ENCODE measurements around the gene HOXD10. TPM values are rescaled to one million over a fixed set of nuclear protein-coding genes. Genes with fewer than 3 reads are reported as not detected.

The HOXD10 gene
- total and polyA plus RNA-seq, 9 of the 15 experiments (the other 6 are each of a cell fraction or from before 2014, with no cell fraction given) = not detected

DNA sequence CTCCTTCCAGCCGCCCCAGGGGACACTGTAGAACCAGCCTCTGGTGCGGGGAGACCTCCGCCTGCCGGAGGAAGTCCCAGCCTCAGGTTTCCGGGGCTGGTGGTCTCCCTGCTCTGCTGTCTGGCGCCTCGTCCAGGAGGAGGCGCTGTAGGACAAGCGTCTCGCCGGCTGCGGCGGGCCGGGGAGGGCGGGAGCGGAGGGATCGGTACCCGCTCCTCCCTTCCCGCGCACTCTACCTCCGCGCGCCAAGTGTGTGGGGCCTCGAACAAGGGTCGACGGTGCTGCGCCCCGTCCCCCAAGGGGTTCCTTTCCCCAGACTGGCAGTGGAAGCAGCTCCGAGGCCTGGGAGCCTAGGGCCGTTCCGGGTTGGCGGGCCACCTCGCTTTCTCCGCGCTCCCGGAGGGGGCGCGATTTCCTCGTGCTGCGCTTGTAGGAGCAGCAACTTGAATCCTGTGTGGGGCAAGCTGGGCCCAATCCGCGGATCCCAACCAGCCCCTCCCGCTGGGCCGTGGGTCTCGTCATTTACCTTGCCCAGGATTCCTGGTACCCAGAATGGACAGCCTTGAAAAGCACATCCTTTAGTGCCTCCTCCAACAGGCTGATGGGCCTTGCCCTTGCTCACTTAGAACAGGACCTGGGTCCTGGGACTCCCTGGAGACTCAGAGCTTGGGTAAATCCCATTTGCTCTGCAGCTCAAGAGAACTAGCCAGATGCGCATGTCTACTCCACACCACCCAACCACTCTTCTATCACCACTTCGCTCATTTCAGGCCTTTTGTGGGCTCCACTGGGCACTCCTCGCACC lies 24.1 kb downstream of the HOXD10 start (continued):
- TF ChIP-seq, protein P1, sequence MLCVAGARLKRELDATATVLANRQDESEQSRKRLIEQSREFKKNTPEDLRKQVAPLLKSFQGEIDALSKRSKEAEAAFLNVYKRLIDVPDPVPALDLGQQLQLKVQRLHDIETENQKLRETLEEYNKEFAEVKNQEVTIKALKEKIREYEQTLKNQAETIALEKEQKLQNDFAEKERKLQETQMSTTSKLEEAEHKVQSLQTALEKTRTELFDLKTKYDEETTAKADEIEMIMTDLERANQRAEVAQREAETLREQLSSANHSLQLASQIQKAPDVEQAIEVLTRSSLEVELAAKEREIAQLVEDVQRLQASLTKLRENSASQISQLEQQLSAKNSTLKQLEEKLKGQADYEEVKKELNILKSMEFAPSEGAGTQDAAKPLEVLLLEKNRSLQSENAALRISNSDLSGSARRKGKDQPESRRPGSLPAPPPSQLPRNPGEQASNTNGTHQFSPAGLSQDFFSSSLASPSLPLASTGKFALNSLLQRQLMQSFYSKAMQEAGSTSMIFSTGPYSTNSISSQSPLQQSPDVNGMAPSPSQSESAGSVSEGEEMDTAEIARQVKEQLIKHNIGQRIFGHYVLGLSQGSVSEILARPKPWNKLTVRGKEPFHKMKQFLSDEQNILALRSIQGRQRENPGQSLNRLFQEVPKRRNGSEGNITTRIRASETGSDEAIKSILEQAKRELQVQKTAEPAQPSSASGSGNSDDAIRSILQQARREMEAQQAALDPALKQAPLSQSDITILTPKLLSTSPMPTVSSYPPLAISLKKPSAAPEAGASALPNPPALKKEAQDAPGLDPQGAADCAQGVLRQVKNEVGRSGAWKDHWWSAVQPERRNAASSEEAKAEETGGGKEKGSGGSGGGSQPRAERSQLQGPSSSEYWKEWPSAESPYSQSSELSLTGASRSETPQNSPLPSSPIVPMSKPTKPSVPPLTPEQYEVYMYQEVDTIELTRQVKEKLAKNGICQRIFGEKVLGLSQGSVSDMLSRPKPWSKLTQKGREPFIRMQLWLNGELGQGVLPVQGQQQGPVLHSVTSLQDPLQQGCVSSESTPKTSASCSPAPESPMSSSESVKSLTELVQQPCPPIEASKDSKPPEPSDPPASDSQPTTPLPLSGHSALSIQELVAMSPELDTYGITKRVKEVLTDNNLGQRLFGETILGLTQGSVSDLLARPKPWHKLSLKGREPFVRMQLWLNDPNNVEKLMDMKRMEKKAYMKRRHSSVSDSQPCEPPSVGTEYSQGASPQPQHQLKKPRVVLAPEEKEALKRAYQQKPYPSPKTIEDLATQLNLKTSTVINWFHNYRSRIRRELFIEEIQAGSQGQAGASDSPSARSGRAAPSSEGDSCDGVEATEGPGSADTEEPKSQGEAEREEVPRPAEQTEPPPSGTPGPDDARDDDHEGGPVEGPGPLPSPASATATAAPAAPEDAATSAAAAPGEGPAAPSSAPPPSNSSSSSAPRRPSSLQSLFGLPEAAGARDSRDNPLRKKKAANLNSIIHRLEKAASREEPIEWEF (CRISPR knock-in tag; IDR thresholded peaks at IDR 0.05) = no peak
- TF ChIP-seq SNIP1 (IDR thresholded peaks at IDR 0.05; ENCODE audit: low read depth) = no peak
- TF ChIP-seq HNRNPH1 (optimal IDR thresholded peaks at IDR 0.05; ENCODE audit: low read depth, low read length) = no peak
- TF ChIP-seq NBN (IDR thresholded peaks at IDR 0.05; ENCODE audit: low read depth) = no peak
- no peak for TF ChIP-seq NELFE (IDR thresholded peaks at IDR 0.05; ENCODE audit: insufficient read depth, insufficient read length)
- TF ChIP-seq ZKSCAN3 (CRISPR knock-in tag; IDR thresholded peaks at IDR 0.05) = no peak
- no peak for TF ChIP-seq NCOA4 (IDR thresholded peaks at IDR 0.05; ENCODE audit: partially characterized antibody)
- 0 out of 2 replicates have a peak, but pooled peaks have one; percentile 21 for TF ChIP-seq ZFX (CRISPR knock-in tag; IDR thresholded peaks at IDR 0.05)
- TF ChIP-seq ZNF282 (CRISPR knock-in tag; IDR thresholded peaks at IDR 0.05) = no peak
- no peak for TF ChIP-seq ZNF780A (CRISPR knock-in tag; IDR thresholded peaks at IDR 0.05)
- peak; percentile 92 for TF ChIP-seq ARID2 (IDR thresholded peaks at IDR 0.05)
- TF ChIP-seq HNRNPLL (IDR thresholded peaks at IDR 0.05; ENCODE audit: low read depth, low read length, poor library complexity, severe bottlenecking) = peak; percentile 38
- TF ChIP-seq LCOR (CRISPR knock-in tag; IDR thresholded peaks at IDR 0.05) = peak; percentile 73; the same call in 1 of the 2 replicates
- TF ChIP-seq GATAD2B (IDR thresholded peaks at IDR 0.05; ENCODE audit: borderline replicate concordance) = no peak
- TF ChIP-seq JUND (IDR thresholded peaks at IDR 0.05; ENCODE audit: borderline replicate concordance, low read depth, low read length) = peak; percentile 29; the same call in 1 of the 2 replicates
- TF ChIP-seq JUND (tag; IDR thresholded peaks at IDR 0.05; ENCODE audit: borderline replicate concordance, low read depth, low read length) = no peak; the same call in 2 of the 3 replicates
- TF ChIP-seq, protein P2, sequence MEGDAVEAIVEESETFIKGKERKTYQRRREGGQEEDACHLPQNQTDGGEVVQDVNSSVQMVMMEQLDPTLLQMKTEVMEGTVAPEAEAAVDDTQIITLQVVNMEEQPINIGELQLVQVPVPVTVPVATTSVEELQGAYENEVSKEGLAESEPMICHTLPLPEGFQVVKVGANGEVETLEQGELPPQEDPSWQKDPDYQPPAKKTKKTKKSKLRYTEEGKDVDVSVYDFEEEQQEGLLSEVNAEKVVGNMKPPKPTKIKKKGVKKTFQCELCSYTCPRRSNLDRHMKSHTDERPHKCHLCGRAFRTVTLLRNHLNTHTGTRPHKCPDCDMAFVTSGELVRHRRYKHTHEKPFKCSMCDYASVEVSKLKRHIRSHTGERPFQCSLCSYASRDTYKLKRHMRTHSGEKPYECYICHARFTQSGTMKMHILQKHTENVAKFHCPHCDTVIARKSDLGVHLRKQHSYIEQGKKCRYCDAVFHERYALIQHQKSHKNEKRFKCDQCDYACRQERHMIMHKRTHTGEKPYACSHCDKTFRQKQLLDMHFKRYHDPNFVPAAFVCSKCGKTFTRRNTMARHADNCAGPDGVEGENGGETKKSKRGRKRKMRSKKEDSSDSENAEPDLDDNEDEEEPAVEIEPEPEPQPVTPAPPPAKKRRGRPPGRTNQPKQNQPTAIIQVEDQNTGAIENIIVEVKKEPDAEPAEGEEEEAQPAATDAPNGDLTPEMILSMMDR (IDR thresholded peaks at IDR 0.05 in 2 of 3, conservative IDR thresholded peaks at IDR 0.05 in 1 of 3; ENCODE audit: insufficient read depth in 2 of 3, low read depth in 1 of 3, low read length in 3 of 3) = peak; percentile 84 to 95 (median 91)
- 0 out of 2 replicates have a peak, but pooled peaks have one; percentile 39 for TF ChIP-seq GABPB1 (CRISPR knock-in tag; IDR thresholded peaks at IDR 0.05)
- peak; percentile 79 for TF ChIP-seq ZNF263 (CRISPR knock-in tag; IDR thresholded peaks at IDR 0.05; ENCODE audit: borderline replicate concordance)
- TF ChIP-seq, protein P3, sequence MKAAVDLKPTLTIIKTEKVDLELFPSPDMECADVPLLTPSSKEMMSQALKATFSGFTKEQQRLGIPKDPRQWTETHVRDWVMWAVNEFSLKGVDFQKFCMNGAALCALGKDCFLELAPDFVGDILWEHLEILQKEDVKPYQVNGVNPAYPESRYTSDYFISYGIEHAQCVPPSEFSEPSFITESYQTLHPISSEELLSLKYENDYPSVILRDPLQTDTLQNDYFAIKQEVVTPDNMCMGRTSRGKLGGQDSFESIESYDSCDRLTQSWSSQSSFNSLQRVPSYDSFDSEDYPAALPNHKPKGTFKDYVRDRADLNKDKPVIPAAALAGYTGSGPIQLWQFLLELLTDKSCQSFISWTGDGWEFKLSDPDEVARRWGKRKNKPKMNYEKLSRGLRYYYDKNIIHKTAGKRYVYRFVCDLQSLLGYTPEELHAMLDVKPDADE (conservative IDR thresholded peaks at IDR 0.05; ENCODE audit: control insufficient read depth, low read depth, low read length) = 0 out of 2 replicates have a peak, but pooled peaks have one; percentile 5
